WI38 (cell line): ENCODE measurements around the gene PNLIPRP3.
"Not testable (repeated sequence)": the region's sequence is repeated elsewhere in the genome, so short reads cannot be mapped to it uniquely, and the experiment has no call there.

Source experiments
- H3K4me3 ChIP-seq: 2 replicates; pipeline ENCODE4 v1.5.1; 2011; ENCODE audit warnings: low read depth, mild to moderate bottlenecking, control low read depth, low read length
- CTCF ChIP-seq: IDR thresholded peaks from 2 replicates; pipeline ENCODE4 v1.5.1; 2012; ENCODE audit warnings: low read depth, mild to moderate bottlenecking, control low read depth, low read length

PNLIPRP3 gene

GRCh38 chr10:116427671-116428070, at the start of gene PNLIPRP3:
PNLIPRP3 (plus strand) TSS chr10:116427847; CDS start chr10:116428013, 166 bp downstream.
- H3K4me3 ChIP-seq: no peak within 1 kb of the TSS
- TF ChIP-seq CTCF: no peak

- H3K4me3 ChIP-seq: no peak overlapping the region
- TF ChIP-seq CTCF: no peak
Measured at GRCh38 chr10:116382290-116382689, 45.4 kb upstream of the PNLIPRP3 start.

GRCh38 chr10:116385311-116385710, 42.3 kb upstream of the PNLIPRP3 start:
- no peak for TF ChIP-seq CTCF
- H3K4me3 ChIP-seq: no peak overlapping the region

GRCh38 chr10:116385994-116386809, 41.4 kb upstream of the PNLIPRP3 start:
- peak; percentile 8; the same call in 1 of the 2 replicates for TF ChIP-seq CTCF
- H3K4me3 ChIP-seq: no peak overlapping the region

- not testable (repeated sequence) for H3K4me3 ChIP-seq
Measured at GRCh38 chr10:116393246-116393831, 34.3 kb upstream of the PNLIPRP3 start.

- H3K4me3 ChIP-seq: no peak overlapping the region
- no peak for TF ChIP-seq CTCF
Measured at GRCh38 chr10:116395223-116395985, 32.2 kb upstream of the PNLIPRP3 start.

GRCh38 chr10:116398224-116398623, 29.4 kb upstream of the PNLIPRP3 start:
- H3K4me3 ChIP-seq: no peak overlapping the region

More at GRCh38 chr10:116398224-116398623, 29.4 kb upstream of the PNLIPRP3 start:
- no peak for TF ChIP-seq CTCF
